GM12872 (cell line): Measurements from ENCODE around the gene PSD2.
A peak's percentile ranks its signal among the peaks of the same experiment; 100 is the strongest.

Experiments used
- CTCF ChIP-seq: IDR thresholded peaks from 3 replicates; pipeline ENCODE4 v1.5.1; 2011; ENCODE audit warnings: low read depth, mild to moderate bottlenecking, low read length, moderate library complexity; ENCODE audit not compliant: insufficient read depth

The PSD2 gene

GRCh38 chr5:139867109-139867508, 71.5 kb downstream of the PSD2 start:
- TF ChIP-seq CTCF: no peak

DNA sequence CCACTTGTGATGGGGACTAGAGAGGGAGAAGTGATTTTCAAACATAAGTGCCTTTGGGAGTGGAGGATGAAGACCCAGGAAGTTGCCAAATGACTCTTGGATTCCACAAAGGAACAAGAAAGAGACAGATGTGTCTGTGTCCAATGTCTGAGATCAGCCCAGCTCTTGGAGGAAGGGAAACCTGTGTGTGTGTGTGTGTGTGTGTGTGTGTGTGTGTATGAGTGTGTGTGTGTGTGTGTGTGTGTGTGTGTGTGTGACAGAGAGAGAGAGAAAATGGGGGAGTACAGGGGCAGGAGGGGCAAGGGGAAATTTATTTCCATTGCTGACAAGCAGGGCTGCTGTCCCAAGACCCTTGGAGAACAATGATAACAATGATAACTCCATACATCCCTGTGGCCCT, 72.0 kb downstream of the PSD2 start:
- no peak for TF ChIP-seq CTCF

- TF ChIP-seq CTCF: no peak
These were observed 73.6 kb downstream of the PSD2 start for GRCh38 chr5:139869042-139869790.

GRCh38 chr5:139870677-139871076, 75.1 kb downstream of the PSD2 start:
- no peak for TF ChIP-seq CTCF

DNA sequence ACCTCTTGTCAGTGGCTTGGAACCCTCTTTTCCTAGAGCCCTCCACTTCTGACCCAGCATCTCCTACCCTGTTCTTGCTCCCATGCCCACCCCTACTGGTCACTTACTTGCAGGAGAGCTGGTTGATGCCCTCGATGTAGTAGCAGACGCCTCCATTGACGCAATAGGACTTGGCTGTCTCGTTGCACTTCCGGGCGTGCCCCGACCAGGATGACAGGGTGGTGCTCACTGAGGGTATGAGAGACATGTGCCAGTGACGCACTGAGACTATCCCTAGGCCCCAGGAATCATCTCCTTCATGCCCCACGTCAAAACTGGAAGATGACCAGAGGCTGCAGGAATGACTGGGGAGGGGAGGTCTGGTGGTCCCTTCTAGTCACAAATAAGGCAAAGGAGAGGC, 76.0 kb downstream of the PSD2 start:
- TF ChIP-seq CTCF: no peak

DNA sequence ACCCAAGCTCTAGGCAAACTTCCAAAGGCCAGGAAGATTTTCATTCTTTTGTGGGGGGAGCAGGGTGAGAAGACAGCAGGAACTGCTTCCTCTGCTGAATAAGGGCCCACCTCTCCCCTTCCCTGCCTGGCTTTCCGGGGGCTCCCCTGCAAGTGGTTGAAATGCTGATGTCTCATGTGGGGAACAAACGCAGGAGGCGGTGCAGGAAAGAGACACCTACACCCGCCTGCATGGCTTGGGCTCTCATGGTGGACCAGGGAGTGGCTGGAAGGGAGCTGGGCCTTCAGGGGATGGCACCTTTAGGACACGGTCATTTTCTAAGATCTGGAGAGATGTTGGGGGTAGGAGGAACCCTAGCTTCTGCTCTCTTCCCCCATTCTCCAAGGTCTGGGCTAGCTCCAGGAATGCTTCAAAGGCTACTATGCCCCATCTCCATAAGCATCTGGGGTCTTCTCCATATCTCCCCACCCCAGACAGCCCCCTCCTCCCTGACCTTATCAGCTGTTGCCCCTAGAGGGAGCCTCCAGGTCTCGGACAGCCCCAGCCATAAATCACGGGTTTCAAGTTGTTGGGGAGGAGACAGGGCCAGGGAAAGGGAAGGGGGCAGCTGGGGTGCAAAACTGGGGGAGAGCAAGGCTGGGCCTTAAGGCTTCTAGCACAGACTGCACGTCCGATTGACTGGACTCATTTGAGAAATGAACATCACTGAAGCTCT, 76.6 kb downstream of the PSD2 start:
- peak; percentile 29; the same call in 1 of the 3 replicates for TF ChIP-seq CTCF

DNA sequence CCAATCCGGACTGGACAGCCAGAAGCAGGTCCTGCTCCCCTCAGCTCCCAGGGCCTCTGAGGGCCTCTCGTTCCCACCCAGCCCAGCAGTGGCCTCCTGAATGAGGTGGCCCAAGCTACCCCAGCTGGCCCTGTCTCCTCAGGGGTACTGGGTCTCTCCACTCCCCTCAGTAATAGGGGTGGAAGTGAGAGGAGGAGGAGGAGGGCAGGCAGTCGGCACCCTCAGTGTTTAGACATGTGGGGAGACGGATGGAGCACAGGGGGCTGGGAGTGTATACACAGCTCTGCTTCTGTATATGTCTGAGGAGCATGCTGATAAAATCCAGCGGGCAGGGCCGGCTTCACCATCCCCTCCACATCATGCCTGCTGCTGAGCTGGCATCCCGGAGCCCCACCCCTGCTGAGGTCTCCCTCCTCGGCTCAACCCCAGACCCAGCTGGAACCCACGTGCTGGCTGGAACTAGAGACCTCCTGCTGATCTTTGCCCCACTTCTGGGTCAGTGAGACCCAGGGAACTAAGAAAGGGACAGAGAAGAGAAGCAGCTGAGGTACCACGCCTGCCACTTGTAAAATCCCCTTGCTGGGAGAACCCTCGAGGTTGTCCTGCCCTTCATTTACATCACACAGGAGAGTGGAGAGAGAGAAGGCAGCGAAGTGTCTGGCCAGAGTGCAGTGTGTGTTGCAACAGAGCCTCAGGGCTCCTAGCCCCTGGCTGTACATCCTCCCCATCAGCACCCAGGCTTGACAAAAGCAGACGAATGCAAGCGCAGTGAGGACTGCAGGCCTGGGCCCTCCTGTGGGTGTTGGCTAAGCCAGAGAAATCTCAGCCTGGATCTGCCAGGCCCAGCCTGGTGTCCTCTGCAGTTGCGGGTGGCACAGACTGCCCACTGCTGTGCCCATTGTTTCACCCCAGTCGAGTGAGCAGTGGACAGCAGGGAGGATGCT, 77.5 kb downstream of the PSD2 start:
- TF ChIP-seq CTCF: no peak
